PC-3 (cell line): ENCODE measurements around the gene HYCC1. TPM values are rescaled to one million over a fixed set of nuclear protein-coding genes. Genes with fewer than 3 reads are reported as not detected.

ENCODE experiments used
- ATAC-seq: fragments of 200-7000 bp; cut with Tn5 transposase; 2 replicates; pipeline ENCODE4 v1.9.1; 2020; ENCODE audit warnings: mild to moderate bottlenecking, moderate library complexity
- BruUV-seq: library from RNA; stranded (reverse); fragments of 400-500 nt; replicated peaks from 2 replicates; lab custom pipeline; 2021; lab: Mats Ljungman, UMichigan
- CTCF ChIA-PET: fragments of 300-600 bp; sonication (Branson Sonifier 250); formaldehyde crosslinking; loops from one replicate; lab custom pipeline; 2022; ENCODE audit warnings: antibody characterized with exemption; lab: Charles Lee
- POLR2A ChIA-PET: fragments of 300-600 bp; sonication (Branson Sonifier 250); formaldehyde crosslinking; loops from one replicate; lab custom pipeline; 2022; ENCODE audit warnings: antibody characterized with exemption; ENCODE audit not compliant: unreplicated experiment; lab: Charles Lee
- DNase-seq: peaks from one replicate; pipeline ENCODE4 v3.0.0-alpha.2; 2015
- H2AFZ ChIP-seq: fragments of 300-600 bp; sonication (generic); 2 replicates; pipeline ENCODE4 v1.6.0; 2016; ENCODE audit warnings: antibody characterized with exemption, low read length
- H3F3A ChIP-seq: fragments of 300-600 bp; sonication (generic); one replicate; pipeline ENCODE4 v1.6.0; 2017; ENCODE audit warnings: antibody characterized with exemption, low read length, control low read depth, mild to moderate bottlenecking; ENCODE audit not compliant: unreplicated experiment
- H3K27ac ChIP-seq: fragments of 300-600 bp; sonication (generic); 2 replicates; pipeline ENCODE4 v1.5.1; 2016; ENCODE audit warnings: mild to moderate bottlenecking, low read length
- H3K27me3 ChIP-seq: fragments of 300-600 bp; sonication (generic); 2 replicates; pipeline ENCODE4 v1.6.1; 2016; ENCODE audit warnings: low read length, mixed read lengths
- H3K36me3 ChIP-seq: fragments of 300-600 bp; sonication (generic); 2 replicates; pipeline ENCODE4 v1.6.1; 2016; ENCODE audit warnings: low read depth, mixed run types, low read length, mixed read lengths
- H3K4me1 ChIP-seq: fragments of 300-600 bp; sonication (generic); 2 replicates; pipeline ENCODE4 v1.5.1; 2016; ENCODE audit warnings: low read length; ENCODE audit not compliant: insufficient read depth
- H3K4me2 ChIP-seq: fragments of 300-600 bp; sonication (generic); 2 replicates; pipeline ENCODE4 v1.6.0; 2016; ENCODE audit warnings: low read length
- H3K4me3 ChIP-seq: fragments of 300-600 bp; sonication (generic); 2 replicates; pipeline ENCODE4 v1.5.1; 2016; ENCODE audit warnings: mild to moderate bottlenecking, low read length, mixed read lengths
- H3K79me2 ChIP-seq: fragments of 300-600 bp; sonication (generic); 2 replicates; pipeline ENCODE4 v1.6.1; 2017; ENCODE audit warnings: low read length, mixed read lengths
- H3K9ac ChIP-seq: fragments of 300-600 bp; sonication (generic); 2 replicates; pipeline ENCODE4 v1.6.0; 2016; ENCODE audit warnings: mild to moderate bottlenecking, low read length
- H3K9me2 ChIP-seq: fragments of 300-600 bp; sonication (generic); replicated peaks from 2 replicates; pipeline ENCODE4 v1.6.1; 2016; ENCODE audit warnings: mixed run types, low read length, mixed read lengths
- H3K9me3 ChIP-seq: fragments of 300-600 bp; sonication (generic); 2 replicates; pipeline ENCODE4 v1.6.1; 2016; ENCODE audit warnings: low read length, mixed read lengths
- H4K20me1 ChIP-seq: fragments of 300-600 bp; sonication (generic); 2 replicates; pipeline ENCODE4 v1.6.1; 2016; ENCODE audit warnings: low read length, mixed read lengths
- EZH2 ChIP-seq: fragments of 300-600 bp; sonication (generic); IDR thresholded peaks from one replicate; pipeline ENCODE4 v1.6.1; 2017; ENCODE audit warnings: antibody characterized with exemption, mild to moderate bottlenecking, low read length; ENCODE audit not compliant: unreplicated experiment
- EZH2phosphoT487 ChIP-seq: fragments of 300-600 bp; sonication (generic); IDR thresholded peaks from 2 replicates; pipeline ENCODE4 v1.6.1; 2018; ENCODE audit warnings: mild to moderate bottlenecking, antibody characterized with exemption, low read length, borderline replicate concordance
- intact Hi-C: fragments of 100-400 bp; cut with micrococcal nuclease; formaldehyde crosslinking; loops from 2 replicates; pipeline ENCODE4 v1.9.0; 2023
- total RNA-seq: library from RNA; depleted of rRNA; stranded (reverse); fragments of >200 nt; gene quantifications from 2 replicates; pipeline ENCODE4 v1.2.3, GENCODE V29; 2014
- TF ChIP-seq, protein P1 (sequence below): fragments of 300-600 bp; sonication (generic); conservative IDR thresholded peaks from 2 replicates; pipeline ENCODE4 v1.5.1; 2017; ENCODE audit warnings: antibody characterized with exemption, low read depth, mild to moderate bottlenecking, low read length

HYCC1 gene
- total RNA-seq, 1 experiment from 2014 or later, result 15.5 TPM

DNA sequence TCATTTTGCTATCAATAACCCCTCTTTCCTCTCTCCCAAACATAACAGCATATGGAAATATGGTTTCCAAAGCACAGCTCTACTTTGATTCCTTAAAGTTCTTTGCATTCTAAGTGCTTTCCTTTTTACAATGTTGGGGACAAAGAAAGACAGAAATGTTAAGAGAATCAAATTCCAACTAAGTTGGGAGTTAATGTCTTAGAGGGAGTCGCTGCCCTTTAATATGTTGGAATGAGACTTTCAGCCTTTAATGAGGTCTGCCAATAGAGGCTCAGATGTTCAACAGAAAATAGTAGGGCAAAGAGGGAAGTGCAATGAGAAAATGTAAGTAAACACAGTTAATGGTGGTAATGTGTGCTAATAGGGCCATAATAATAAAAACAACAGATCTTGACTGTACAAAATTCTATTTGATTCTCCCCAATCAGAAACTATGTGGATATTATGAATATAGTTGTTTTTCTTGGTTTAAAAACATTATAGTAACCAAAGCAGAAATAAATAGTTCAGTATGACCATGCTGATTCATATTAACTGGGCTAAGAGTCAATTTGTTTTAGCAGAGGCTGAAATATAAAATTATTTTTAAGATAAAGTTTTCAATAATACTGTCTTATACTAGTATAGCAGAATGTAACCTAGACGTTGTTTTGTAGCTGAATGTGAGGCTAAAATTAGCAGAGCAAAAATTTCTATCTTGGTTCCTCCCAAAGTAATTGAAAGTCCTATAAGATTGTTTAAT is 10.3 kb downstream of the HYCC1 start:
- Histone ChIP-seq H3K79me2 (peaks cover 43% of the 10 kb centered on the region), H3K27ac (no peak overlapping the region)
- ATAC-seq, result peak; percentile 15; the same call in 1 of the 2 replicates

DNA sequence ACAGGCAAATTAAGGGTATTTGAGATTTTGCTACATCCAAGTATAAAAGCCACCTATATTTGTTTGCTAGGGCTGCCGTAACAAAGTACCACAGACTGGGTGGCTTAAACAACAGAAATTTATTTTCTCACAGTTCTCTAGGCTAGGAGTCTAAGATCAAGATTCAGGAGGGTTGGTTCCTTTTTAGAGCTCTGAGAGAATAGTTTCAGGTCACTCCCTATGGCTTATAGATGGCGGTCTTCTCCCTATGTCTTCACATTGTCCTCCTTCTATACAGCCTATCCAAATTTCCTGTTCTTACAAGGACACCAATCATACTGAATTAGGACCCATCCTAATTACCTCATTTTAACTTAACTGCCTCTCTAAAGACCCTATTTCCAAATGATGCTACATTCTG is 11.2 kb downstream of the HYCC1 start:
- intact Hi-C loops, result loop anchor here (2.0 kb wide), 1 partner anchor 22 kb away; no protein-coding TSS in a partner anchor
- ATAC-seq (no peak), DNase-seq (no peak)
- H3K27me3 ChIP-seq, result no peaks in the 10 kb centered on the region
- no peaks in the 10 kb centered on the region for H3K9me3 ChIP-seq
- H3F3A ChIP-seq, result no peaks in the 10 kb centered on the region
- TF ChIP-seq EZH2 (no peak), EZH2phosphoT487 (no peak)
- TF ChIP-seq, protein P1, sequence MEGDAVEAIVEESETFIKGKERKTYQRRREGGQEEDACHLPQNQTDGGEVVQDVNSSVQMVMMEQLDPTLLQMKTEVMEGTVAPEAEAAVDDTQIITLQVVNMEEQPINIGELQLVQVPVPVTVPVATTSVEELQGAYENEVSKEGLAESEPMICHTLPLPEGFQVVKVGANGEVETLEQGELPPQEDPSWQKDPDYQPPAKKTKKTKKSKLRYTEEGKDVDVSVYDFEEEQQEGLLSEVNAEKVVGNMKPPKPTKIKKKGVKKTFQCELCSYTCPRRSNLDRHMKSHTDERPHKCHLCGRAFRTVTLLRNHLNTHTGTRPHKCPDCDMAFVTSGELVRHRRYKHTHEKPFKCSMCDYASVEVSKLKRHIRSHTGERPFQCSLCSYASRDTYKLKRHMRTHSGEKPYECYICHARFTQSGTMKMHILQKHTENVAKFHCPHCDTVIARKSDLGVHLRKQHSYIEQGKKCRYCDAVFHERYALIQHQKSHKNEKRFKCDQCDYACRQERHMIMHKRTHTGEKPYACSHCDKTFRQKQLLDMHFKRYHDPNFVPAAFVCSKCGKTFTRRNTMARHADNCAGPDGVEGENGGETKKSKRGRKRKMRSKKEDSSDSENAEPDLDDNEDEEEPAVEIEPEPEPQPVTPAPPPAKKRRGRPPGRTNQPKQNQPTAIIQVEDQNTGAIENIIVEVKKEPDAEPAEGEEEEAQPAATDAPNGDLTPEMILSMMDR, result no peak
- H3K4me1 ChIP-seq, result peaks cover 11% of the 10 kb centered on the region
- BruUV-seq, result no TSS peak
- H3K27ac ChIP-seq, result no peak overlapping the region
- H4K20me1 ChIP-seq, result no peaks in the 10 kb centered on the region
- H3K79me2 ChIP-seq, result peaks cover 33% of the 10 kb centered on the region
- no peak overlapping the region for H3K4me2 ChIP-seq
- no peak overlapping the region for H3K9ac ChIP-seq
- CTCF ChIA-PET, result no interaction called here
- H3K36me3 ChIP-seq, result no peaks in the 10 kb centered on the region
- no peak overlapping the region for H3K4me3 ChIP-seq
- POLR2A ChIA-PET, result no interaction called here
- 0 out of 2 replicates have a peak, but pooled peaks cover 4% of the 10 kb centered on the region for H3K9me2 ChIP-seq
- H2AFZ ChIP-seq, result no peak overlapping the region

More for the DNA sequence above, 10.3 kb downstream of the HYCC1 start:
- Histone ChIP-seq H3F3A (no peaks in the 10 kb centered on the region), H3K36me3 (no peaks in the 10 kb centered on the region), H3K4me3 (no peak overlapping the region), H3K9ac (no peak overlapping the region), H3K9me2 (0 out of 2 replicates have a peak, but pooled peaks cover 4% of the 10 kb centered on the region), H2AFZ (no peak overlapping the region), H4K20me1 (no peaks in the 10 kb centered on the region), H3K9me3 (no peaks in the 10 kb centered on the region), H3K27me3 (no peaks in the 10 kb centered on the region), H3K4me1 (peaks cover 11% of the 10 kb centered on the region), H3K4me2 (peak overlapping the region; percentile 22; the same call in 1 of the 2 replicates)
- ChIA-PET CTCF (interaction anchor here (0.6 kb wide), 1 partner anchor 82 kb away, joined by 5 read pairs; no protein-coding TSS in a partner anchor), POLR2A (no interaction called here)
- DNase-seq, result no peak
- TF ChIP-seq, protein P1, result no peak
- no peak for TF ChIP-seq EZH2
- TF ChIP-seq EZH2phosphoT487, result no peak
- no TSS peak for BruUV-seq
- intact Hi-C loops, result loop anchor here (2.0 kb wide), 1 partner anchor 23 kb away; no protein-coding TSS in a partner anchor

DNA sequence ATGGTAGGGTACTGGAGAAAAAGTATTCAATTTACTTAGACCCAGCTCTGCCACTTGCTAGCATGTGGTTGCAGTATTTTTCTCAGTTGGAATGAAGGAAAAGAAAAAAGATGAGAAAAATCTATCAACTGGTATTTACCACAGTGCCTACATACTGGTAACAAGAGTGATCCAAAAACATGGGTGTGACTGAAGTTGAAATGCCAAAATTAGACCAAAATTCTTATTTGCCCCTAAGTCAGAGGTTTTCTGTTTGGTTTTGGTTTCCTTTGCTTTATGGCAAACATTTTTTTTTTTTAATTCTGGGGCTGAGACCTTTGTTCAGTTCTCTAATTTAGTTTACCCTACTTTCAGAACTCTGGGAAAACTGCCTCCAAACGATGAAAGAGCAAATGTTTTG is 12.3 kb downstream of the HYCC1 start:
- intact Hi-C loops, result loop anchor here (2.0 kb wide), 1 partner anchor 21 kb away; no protein-coding TSS in a partner anchor
- H3K36me3 ChIP-seq, result no peaks in the 10 kb centered on the region
- H3K4me2 ChIP-seq, result no peak overlapping the region
- TF ChIP-seq EZH2phosphoT487, result no peak
- TF ChIP-seq, protein P1, result no peak
- no peak for TF ChIP-seq EZH2
- 0 out of 2 replicates have a peak, but pooled peaks cover 4% of the 10 kb centered on the region for H3K9me2 ChIP-seq
- H3K4me3 ChIP-seq, result no peak overlapping the region
- H4K20me1 ChIP-seq, result no peaks in the 10 kb centered on the region
- CTCF ChIA-PET, result no interaction called here
- no peaks in the 10 kb centered on the region for H3K27me3 ChIP-seq
- H3F3A ChIP-seq, result no peaks in the 10 kb centered on the region
- POLR2A ChIA-PET, result no interaction called here
- H3K9me3 ChIP-seq, result no peaks in the 10 kb centered on the region
- BruUV-seq, result no TSS peak
- ATAC-seq (no peak), DNase-seq (no peak)
- no peak overlapping the region for H3K9ac ChIP-seq
- no peak overlapping the region for H3K27ac ChIP-seq
- no peak overlapping the region for H2AFZ ChIP-seq
- H3K79me2 ChIP-seq, result peaks cover 22% of the 10 kb centered on the region
- H3K4me1 ChIP-seq, result peaks cover 11% of the 10 kb centered on the region
